MM.1S (cell line): ENCODE measurements around the gene PPP6R3.

Source experiments
- EZH2 ChIP-seq: fragments of 300-600 bp; sonication (generic); optimal IDR thresholded peaks from 2 replicates; pipeline ENCODE3; 2017; ENCODE audit warnings: low read depth, mild to moderate bottlenecking, antibody characterized with exemption, low read length, mixed read lengths
- EZH2phosphoT487 ChIP-seq: fragments of 300-600 bp; sonication (generic); IDR thresholded peaks from 2 replicates; pipeline ENCODE4 v1.6.1; 2018; ENCODE audit warnings: antibody characterized with exemption, low read length
- TF ChIP-seq, protein P1 (sequence below): fragments of 300-600 bp; sonication (generic); IDR thresholded peaks from 2 replicates; pipeline ENCODE4 v1.5.1; 2016; ENCODE audit warnings: antibody characterized with exemption, low read length, mixed read lengths

DNA sequence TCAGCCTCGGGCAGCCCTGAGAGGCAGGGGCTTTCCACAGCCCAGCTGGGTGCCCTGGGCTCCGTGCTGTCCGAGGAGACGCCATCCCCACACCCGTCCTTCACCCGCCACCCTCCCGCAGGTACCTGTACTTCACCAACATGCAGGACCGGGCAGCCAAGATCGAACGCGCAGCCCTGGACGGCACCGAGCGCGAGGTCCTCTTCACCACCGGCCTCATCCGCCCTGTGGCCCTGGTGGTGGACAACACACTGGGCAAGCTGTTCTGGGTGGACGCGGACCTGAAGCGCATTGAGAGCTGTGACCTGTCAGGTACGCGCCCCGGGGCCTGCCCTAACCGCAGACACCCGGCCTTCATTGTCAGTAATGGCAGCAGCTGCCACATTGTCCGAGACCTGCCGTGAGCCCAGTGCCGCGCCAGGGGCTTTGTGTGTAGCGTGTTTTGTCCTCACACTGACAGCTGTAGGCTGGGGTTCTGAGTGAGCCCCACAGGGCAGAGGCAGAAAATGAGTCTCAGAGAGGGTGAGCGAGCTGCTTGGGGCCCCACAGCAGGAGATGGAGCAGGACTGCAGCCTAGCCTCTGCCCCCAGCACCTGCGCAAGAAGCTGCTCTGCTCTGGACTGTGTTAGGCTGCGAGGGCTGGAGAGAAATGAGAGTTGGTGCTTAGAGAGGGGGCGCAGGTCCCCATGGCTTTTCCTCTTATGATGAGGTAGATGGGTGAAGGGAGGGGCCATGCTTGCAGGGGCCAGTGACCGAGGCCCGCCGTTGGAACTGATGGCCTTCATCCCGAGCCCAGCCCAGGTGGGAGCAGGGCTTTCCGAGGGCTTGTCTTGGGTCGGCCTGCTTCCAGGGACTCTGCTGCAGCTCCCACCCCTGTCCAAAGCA, 35.3 kb upstream of the PPP6R3 start:
- TF ChIP-seq, protein P1, sequence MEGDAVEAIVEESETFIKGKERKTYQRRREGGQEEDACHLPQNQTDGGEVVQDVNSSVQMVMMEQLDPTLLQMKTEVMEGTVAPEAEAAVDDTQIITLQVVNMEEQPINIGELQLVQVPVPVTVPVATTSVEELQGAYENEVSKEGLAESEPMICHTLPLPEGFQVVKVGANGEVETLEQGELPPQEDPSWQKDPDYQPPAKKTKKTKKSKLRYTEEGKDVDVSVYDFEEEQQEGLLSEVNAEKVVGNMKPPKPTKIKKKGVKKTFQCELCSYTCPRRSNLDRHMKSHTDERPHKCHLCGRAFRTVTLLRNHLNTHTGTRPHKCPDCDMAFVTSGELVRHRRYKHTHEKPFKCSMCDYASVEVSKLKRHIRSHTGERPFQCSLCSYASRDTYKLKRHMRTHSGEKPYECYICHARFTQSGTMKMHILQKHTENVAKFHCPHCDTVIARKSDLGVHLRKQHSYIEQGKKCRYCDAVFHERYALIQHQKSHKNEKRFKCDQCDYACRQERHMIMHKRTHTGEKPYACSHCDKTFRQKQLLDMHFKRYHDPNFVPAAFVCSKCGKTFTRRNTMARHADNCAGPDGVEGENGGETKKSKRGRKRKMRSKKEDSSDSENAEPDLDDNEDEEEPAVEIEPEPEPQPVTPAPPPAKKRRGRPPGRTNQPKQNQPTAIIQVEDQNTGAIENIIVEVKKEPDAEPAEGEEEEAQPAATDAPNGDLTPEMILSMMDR: no peak
- TF ChIP-seq EZH2phosphoT487 (no peak), EZH2 (no peak)
